Keratinocyte (primary cell): Measurements from ENCODE around the gene LRRIQ3. TPM values are rescaled to one million over a fixed set of nuclear protein-coding genes. Genes with fewer than 3 reads are reported as not detected.

Source experiments
- DNase-seq: peaks from one replicate; pipeline ENCODE4 v3.0.0-alpha.2; 2011; ENCODE audit warnings: low read depth, missing footprints, low spot score
- FAIRE-seq: peaks from 2 replicates; lab custom pipeline; 2011; peaks lifted over from hg19 to GRCh38; lab: Jason Lieb, UNC
- H2AFZ ChIP-seq: 2 replicates; pipeline ENCODE4 v1.6.0; 2012; ENCODE audit warnings: low read length, control low read depth, inconsistent platforms; ENCODE audit not compliant: control insufficient read depth
- H3K27ac ChIP-seq: 2 replicates; pipeline ENCODE4 v1.5.1; 2011; ENCODE audit warnings: low read length; ENCODE audit not compliant: control insufficient read depth, insufficient read depth
- H3K27me3 ChIP-seq: 3 replicates; pipeline ENCODE4 v1.6.0; 2011; ENCODE audit warnings: low read length; ENCODE audit not compliant: control insufficient read depth, insufficient read depth; ENCODE audit errors: extremely low read depth
- H3K36me3 ChIP-seq, 2 experiments: 2 replicates in 1 of 2; 3 replicates in 1 of 2; pipeline ENCODE4 v1.5.1; 2011; ENCODE audit warnings: low read length in 2 of 2, mild to moderate bottlenecking in 1 of 2; ENCODE audit not compliant: control insufficient read depth in 2 of 2, insufficient read depth in 2 of 2; ENCODE audit errors: extremely low read depth in 1 of 2
- H3K4me1 ChIP-seq: 3 replicates; pipeline ENCODE4 v1.5.1; 2011; ENCODE audit warnings: low read length; ENCODE audit not compliant: control insufficient read depth, insufficient read depth; ENCODE audit errors: extremely low read depth
- H3K4me2 ChIP-seq: 3 replicates; pipeline ENCODE4 v1.6.0; 2011; ENCODE audit warnings: low read depth, low read length; ENCODE audit not compliant: control insufficient read depth, insufficient read depth; ENCODE audit errors: extremely low read depth
- H3K4me3 ChIP-seq, 3 experiments: fragments of 200-600 bp in 1 of 3; sonication (generic) in 1 of 3; 2 replicates in 2 of 3; 3 replicates in 1 of 3; pipeline ENCODE4 v1.5.1; 2011 to 2016; ENCODE audit warnings: low read length in 3 of 3, mild to moderate bottlenecking in 3 of 3, control low read depth in 2 of 3, inconsistent platforms in 1 of 3, low read depth in 1 of 3, mixed read lengths in 1 of 3, mixed run types in 1 of 3, moderate library complexity in 1 of 3; ENCODE audit not compliant: control insufficient read depth in 2 of 3, insufficient read depth in 2 of 3; ENCODE audit errors: extremely low read depth in 1 of 3
- H3K79me2 ChIP-seq: 2 replicates; pipeline ENCODE4 v1.6.0; 2012; ENCODE audit warnings: low read length; ENCODE audit not compliant: control insufficient read depth, insufficient read depth
- H3K9ac ChIP-seq: 3 replicates; pipeline ENCODE4 v1.6.0; 2011; ENCODE audit warnings: low read length; ENCODE audit not compliant: control insufficient read depth, insufficient read depth; ENCODE audit errors: extremely low read depth
- H3K9me1 ChIP-seq: 3 replicates; pipeline ENCODE4 v1.6.0; 2011; ENCODE audit warnings: low read length; ENCODE audit not compliant: control insufficient read depth, insufficient read depth; ENCODE audit errors: extremely low read depth
- H3K9me3 ChIP-seq: 2 replicates; pipeline ENCODE4 v1.5.1; 2012; ENCODE audit warnings: low read depth, low read length; ENCODE audit not compliant: control insufficient read depth
- H4K20me1 ChIP-seq: 3 replicates; pipeline ENCODE4 v1.6.0; 2011; ENCODE audit warnings: low read length; ENCODE audit not compliant: control insufficient read depth, insufficient read depth; ENCODE audit errors: extremely low read depth
- CTCF ChIP-seq, 3 experiments: IDR thresholded peaks in 1 of 3; conservative IDR thresholded peaks in 1 of 3; optimal IDR thresholded peaks in 1 of 3; 2 replicates in 2 of 3; 3 replicates in 1 of 3; pipeline versions ENCODE3 to v1.5.1; 2011; ENCODE audit warnings: low read length in 3 of 3, mild to moderate bottlenecking in 3 of 3, moderate library complexity in 2 of 3, control low read depth in 1 of 3, inconsistent platforms in 1 of 3; ENCODE audit not compliant: insufficient read depth in 2 of 3; ENCODE audit errors: extremely low read depth in 1 of 3
- EZH2 ChIP-seq: IDR thresholded peaks from one replicate; pipeline ENCODE4 v1.6.1; 2012; ENCODE audit warnings: inconsistent platforms, mild to moderate bottlenecking, low read length, moderate library complexity
- dilution Hi-C: fragments of 300-500 bp; cut with MboI; formaldehyde crosslinking; loops from one replicate; pipeline ENCODE4 v1.7.0; 2020; ENCODE audit warnings: low sequenced_read_pairs; ENCODE audit not compliant: extremely low pct_ligation_motif_present
- polyA plus RNA-seq, 5 experiments: library from polyadenylated mRNA; depleted of rRNA in 3 of 5; stranded (reverse) in 3 of 5; stranded (forward) in 1 of 5; unstranded in 1 of 5; fragments of >200 nt; gene quantifications; 1 replicate in 1 of 5; 2 replicates in 3 of 5; 3 replicates in 1 of 5; pipeline versions ENCODE4 v1.2.1 to v1.2.3, GENCODE V29; 2011 to 2012; ENCODE audit warnings: missing spikeins in 2 of 5, low read depth in 1 of 5, low replicate concordance in 1 of 5

LRRIQ3 gene
- polyA plus RNA-seq, 1 donor (not counting 4 experiments of a cell fraction or from before 2014, with no cell fraction given), result 1.8 TPM

- no peak for FAIRE-seq
- dilution Hi-C loops, result no loop called here
Observed at GRCh38 chr1:74245168-74245772, 47.3 kb upstream of the LRRIQ3 start.

GRCh38 chr1:74237787-74238186, 39.8 kb upstream of the LRRIQ3 start:
- Histone ChIP-seq H3K27ac (no peak overlapping the region), H3K4me1 (no peaks in the 10 kb centered on the region), H3K27me3 (no peaks in the 10 kb centered on the region), H4K20me1 (no peaks in the 10 kb centered on the region), H3K79me2 (no peaks in the 10 kb centered on the region), H2AFZ (no peak overlapping the region), H3K4me2 (no peak overlapping the region), H3K36me3 (no peaks in the 10 kb centered on the region), H3K9me3 (no peaks in the 10 kb centered on the region), H3K9me1 (no peaks in the 10 kb centered on the region), H3K9ac (no peak overlapping the region), H3K4me3 (no peak overlapping the region)
- no peak for TF ChIP-seq CTCF (optimal IDR thresholded peaks at IDR 0.05 in 1 of 3, IDR thresholded peaks at IDR 0.05 in 1 of 3, conservative IDR thresholded peaks at IDR 0.05 in 1 of 3; ENCODE audit: extremely low read depth in 1 of 3, insufficient read depth in 2 of 3, low read length in 3 of 3)
- TF ChIP-seq EZH2, result no peak
- no peak for DNase-seq
- FAIRE-seq, result no peak
- dilution Hi-C loops, result no loop called here

More at GRCh38 chr1:74245168-74245772, 47.3 kb upstream of the LRRIQ3 start:
- Histone ChIP-seq H4K20me1 (no peaks in the 10 kb centered on the region), H2AFZ (no peak overlapping the region), H3K4me2 (no peak overlapping the region), H3K36me3 (no peaks in the 10 kb centered on the region), H3K9me3 (no peaks in the 10 kb centered on the region), H3K79me2 (no peaks in the 10 kb centered on the region), H3K27ac (no peak overlapping the region), H3K4me1 (no peaks in the 10 kb centered on the region), H3K4me3 (no peak overlapping the region), H3K9ac (no peak overlapping the region), H3K9me1 (no peaks in the 10 kb centered on the region), H3K27me3 (no peaks in the 10 kb centered on the region)
- TF ChIP-seq EZH2 (no peak), CTCF (optimal IDR thresholded peaks at IDR 0.05 in 1 of 3, IDR thresholded peaks at IDR 0.05 in 1 of 3, conservative IDR thresholded peaks at IDR 0.05 in 1 of 3; ENCODE audit: extremely low read depth in 1 of 3, insufficient read depth in 2 of 3, low read length in 3 of 3) (no peak)
- DNase-seq, result no peak
